Measurements from ENCODE around the gene ADCY5. TPM values are rescaled to one million over a fixed set of nuclear protein-coding genes. Genes with fewer than 3 reads are reported as not detected.

Gene ADCY5
- total RNA-seq, 1 donor: under 0.01 TPM

GRCh38 chr3:123331651-123332050, 117.2 kb downstream of the ADCY5 start:
- DNase-seq (ENCODE audit: low read depth): no peak
- H3K4me3 ChIP-seq (ENCODE audit: low read depth, low read length): no peak overlapping the region
- TF ChIP-seq, protein P1, sequence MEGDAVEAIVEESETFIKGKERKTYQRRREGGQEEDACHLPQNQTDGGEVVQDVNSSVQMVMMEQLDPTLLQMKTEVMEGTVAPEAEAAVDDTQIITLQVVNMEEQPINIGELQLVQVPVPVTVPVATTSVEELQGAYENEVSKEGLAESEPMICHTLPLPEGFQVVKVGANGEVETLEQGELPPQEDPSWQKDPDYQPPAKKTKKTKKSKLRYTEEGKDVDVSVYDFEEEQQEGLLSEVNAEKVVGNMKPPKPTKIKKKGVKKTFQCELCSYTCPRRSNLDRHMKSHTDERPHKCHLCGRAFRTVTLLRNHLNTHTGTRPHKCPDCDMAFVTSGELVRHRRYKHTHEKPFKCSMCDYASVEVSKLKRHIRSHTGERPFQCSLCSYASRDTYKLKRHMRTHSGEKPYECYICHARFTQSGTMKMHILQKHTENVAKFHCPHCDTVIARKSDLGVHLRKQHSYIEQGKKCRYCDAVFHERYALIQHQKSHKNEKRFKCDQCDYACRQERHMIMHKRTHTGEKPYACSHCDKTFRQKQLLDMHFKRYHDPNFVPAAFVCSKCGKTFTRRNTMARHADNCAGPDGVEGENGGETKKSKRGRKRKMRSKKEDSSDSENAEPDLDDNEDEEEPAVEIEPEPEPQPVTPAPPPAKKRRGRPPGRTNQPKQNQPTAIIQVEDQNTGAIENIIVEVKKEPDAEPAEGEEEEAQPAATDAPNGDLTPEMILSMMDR (IDR thresholded peaks at IDR 0.05; ENCODE audit: insufficient read depth, low read length): no peak

DNA sequence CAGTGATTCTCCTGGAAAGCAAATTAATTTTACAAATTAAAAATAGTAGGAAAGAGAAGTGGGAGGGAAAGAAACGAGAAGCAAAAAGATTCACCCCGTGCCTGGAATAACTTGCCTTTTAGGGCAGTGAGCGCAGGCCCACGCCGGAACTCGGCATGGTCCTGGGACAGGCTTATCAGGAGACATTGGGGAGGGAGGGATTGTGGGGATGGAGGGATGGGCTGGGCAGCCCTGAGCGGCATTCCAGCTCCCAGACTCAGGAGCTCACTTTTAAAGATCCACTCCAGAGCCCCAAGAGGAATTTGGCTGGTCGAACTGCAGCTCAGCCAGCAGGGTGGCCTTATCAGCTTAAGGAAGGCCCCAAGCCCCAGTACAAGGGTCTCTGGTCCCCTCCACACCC, 117.9 kb downstream of the ADCY5 start:
- TF ChIP-seq, protein P1 (IDR thresholded peaks at IDR 0.05; ENCODE audit: insufficient read depth, low read length): no peak
- DNase-seq (ENCODE audit: low read depth): no peak
- H3K4me3 ChIP-seq (ENCODE audit: low read depth, low read length): no peak overlapping the region

- TF ChIP-seq, protein P1 (IDR thresholded peaks at IDR 0.05; ENCODE audit: insufficient read depth, low read length): no peak
- H3K4me3 ChIP-seq (ENCODE audit: low read depth, low read length): no peak overlapping the region
- DNase-seq (ENCODE audit: low read depth): no peak
Observed at GRCh38 chr3:123330441-123330991, 118.4 kb downstream of the ADCY5 start.

DNA sequence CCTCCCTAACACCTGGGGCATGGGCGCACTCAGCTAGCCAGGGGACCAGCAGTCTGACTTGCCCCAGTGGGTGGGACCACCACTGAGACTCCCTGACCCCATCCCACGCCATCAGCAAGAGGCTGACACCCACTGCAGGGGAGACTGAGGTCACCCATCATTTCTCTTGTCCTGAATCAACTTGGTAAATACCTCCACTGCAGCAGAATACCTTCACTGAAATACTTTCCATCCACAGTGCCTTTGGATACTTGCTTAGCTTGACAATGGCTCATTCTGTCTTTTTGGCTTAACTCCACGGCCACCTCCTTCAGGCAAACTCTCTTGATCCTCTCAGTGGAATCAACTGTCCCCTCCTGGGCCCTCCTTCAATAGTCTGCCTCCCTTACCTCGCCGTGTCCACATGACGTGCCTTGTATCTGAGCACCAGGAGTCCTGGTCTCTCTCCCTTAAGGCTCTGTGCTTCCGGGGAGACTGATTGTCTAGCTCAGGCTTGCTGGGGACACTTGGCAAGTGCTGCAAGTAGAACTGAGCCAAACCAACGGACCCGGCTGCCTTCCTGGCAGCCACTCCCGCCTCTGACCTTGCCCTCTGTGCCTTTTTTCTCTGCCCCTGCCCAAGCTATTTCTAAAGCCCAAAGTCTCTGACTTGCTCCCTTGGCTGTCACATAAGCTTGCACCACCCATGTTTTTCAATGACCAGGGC, 119.1 kb downstream of the ADCY5 start:
- H3K4me3 ChIP-seq (ENCODE audit: low read depth, low read length): no peak overlapping the region
- TF ChIP-seq, protein P1 (IDR thresholded peaks at IDR 0.05; ENCODE audit: insufficient read depth, low read length): no peak
- DNase-seq (ENCODE audit: low read depth): no peak

DNA sequence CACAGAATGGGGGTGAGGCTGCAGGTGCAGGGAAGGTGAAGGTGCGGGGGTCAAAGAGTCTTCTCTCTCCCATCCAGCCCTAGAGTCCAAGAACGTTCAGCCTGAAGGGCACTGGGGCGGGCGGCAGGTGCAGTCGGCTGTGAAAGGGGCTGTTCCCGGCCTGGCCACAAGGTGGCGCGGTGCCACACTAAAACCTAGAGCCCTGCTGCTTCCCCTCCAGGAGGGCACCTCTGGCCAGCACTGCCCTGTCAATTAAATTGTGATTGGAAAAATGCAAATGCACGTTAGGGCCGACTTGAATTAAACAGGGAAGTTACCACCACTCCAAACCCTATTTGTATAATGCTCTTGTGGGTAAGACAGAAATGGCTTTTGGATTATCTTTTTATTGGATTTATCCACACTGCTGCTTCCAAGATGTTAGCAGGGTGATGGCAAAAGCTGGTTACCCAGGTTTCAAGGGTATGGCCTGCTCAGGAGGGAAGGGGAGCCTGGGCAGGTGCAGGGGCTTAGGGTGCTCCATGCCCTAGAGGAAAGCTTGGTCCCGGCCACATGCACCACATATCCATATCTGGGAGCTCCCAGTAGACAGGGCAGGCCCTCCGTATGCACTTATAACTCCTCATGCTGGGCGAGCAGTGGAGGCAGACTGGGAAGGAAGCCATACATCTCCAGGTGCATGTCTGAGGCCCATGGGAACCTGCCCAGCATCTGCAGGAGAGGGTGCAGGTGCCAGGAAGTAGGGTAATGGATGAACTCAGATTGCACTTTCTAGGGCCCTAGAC, 119.8 kb downstream of the ADCY5 start:
- DNase-seq (ENCODE audit: low read depth): peak; percentile 59
- H3K4me3 ChIP-seq (ENCODE audit: low read depth, low read length): no peak overlapping the region
- TF ChIP-seq, protein P1 (IDR thresholded peaks at IDR 0.05; ENCODE audit: insufficient read depth, low read length): peak; percentile 93

- H3K4me3 ChIP-seq (ENCODE audit: low read depth, low read length): no peak overlapping the region
- DNase-seq (ENCODE audit: low read depth): no peak
Observed at GRCh38 chr3:123327956-123328850, 120.7 kb downstream of the ADCY5 start.

More at GRCh38 chr3:123327956-123328850, 120.7 kb downstream of the ADCY5 start:
- TF ChIP-seq, protein P1 (IDR thresholded peaks at IDR 0.05; ENCODE audit: insufficient read depth, low read length): no peak

Data from fibroblast of the aortic adventitia (primary cell).